ENCODE data around the gene RNF125.

DNA sequence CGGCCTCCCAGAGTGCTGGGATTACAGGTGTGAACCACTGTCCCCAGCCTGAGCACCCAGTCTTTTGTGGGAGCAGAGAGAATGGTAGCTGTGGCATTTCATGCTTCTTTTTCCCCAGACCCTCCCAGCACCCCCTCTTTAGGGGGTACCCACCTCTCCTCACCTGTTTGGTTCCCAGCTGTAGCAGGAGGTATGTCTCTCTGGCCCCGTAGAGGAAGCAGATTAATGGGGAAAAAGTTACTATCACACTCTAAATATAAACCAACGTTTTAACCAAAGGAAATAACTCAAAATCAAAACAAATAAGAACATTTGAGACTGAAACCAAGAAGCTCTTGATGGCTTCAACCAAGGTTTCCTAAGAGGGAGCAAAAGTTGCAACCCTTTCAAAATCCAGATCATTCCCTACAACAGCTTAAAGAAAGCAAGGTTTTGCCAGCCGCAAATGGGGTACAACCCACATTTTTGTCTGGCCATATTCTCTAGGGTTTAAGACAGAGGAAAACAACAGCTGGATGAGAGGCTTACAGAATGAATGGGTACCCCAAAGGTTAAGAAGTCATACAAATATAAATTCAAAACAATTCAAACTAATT, 8.0 kb downstream of the RNF125 start:
- no peak for TF ChIP-seq STAT1 (IDR thresholded peaks at IDR 0.05; ENCODE audit: unreplicated experiment)
- TF ChIP-seq, protein P1, sequence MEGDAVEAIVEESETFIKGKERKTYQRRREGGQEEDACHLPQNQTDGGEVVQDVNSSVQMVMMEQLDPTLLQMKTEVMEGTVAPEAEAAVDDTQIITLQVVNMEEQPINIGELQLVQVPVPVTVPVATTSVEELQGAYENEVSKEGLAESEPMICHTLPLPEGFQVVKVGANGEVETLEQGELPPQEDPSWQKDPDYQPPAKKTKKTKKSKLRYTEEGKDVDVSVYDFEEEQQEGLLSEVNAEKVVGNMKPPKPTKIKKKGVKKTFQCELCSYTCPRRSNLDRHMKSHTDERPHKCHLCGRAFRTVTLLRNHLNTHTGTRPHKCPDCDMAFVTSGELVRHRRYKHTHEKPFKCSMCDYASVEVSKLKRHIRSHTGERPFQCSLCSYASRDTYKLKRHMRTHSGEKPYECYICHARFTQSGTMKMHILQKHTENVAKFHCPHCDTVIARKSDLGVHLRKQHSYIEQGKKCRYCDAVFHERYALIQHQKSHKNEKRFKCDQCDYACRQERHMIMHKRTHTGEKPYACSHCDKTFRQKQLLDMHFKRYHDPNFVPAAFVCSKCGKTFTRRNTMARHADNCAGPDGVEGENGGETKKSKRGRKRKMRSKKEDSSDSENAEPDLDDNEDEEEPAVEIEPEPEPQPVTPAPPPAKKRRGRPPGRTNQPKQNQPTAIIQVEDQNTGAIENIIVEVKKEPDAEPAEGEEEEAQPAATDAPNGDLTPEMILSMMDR (conservative IDR thresholded peaks at IDR 0.05; ENCODE audit: low read depth in 2 of 2), result no peak

Measured in GM23338 (cell line).